ENCODE data around the gene NGEF. TPM values are rescaled to one million over a fixed set of nuclear protein-coding genes. Genes with fewer than 3 reads are reported as not detected.
"Not testable (repeated sequence)": the region's sequence is repeated elsewhere in the genome, so short reads cannot be mapped to it uniquely, and the experiment has no call there.

The NGEF gene
- polyA plus RNA-seq, 2 donors, result 8.4 to 11.4 TPM

DNA sequence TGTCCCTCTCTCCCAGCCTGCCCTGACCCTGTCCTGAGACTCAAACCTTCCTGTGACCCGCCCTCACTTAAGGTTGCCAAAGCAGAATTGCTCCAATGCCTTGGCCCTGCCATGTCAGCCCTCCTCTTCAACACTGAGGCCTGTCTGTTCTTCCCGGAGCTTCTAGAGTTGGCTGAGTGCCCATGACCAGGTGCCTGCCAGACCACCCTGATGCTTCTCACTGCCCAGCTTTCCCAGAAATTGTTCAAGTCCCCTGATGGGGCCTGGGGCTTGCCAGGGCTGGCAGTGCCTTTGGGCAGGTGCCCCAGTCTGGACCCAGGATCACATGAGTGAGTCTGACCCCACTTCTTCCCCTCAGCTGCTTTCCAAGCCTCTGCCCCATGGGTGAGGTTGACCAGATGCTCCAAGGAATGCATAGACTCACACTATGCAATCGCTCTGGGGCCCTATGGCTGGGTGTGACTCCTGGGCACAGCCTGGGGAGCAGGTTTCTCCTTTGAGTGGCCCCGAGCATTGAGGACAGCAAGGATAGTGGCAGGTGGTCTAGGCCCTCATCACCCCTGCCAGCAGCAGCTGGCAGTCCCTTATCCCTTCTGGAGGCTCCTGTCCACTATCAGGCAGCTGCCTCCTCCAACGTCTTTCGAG lies 44.0 kb upstream of the NGEF start:
- Histone ChIP-seq H3K4me1 (ENCODE audit: control insufficient read depth in 2 of 2, insufficient read depth in 2 of 2, low read length in 1 of 2) (peaks cover 0 to 2% of the 10 kb centered on the region in 2 donors), H3K4me3 (ENCODE audit: low read depth in 1 of 2, low read length in 2 of 2) (no peak overlapping the region), H3K27me3 (ENCODE audit: control insufficient read depth in 1 of 2, insufficient read depth in 2 of 2, low read length in 2 of 2) (no peaks in the 10 kb centered on the region), H3K9me3 (ENCODE audit: control insufficient read depth in 2 of 2, insufficient read depth in 1 of 2, low read depth in 1 of 2, low read length in 1 of 2) (no peaks in the 10 kb centered on the region), H3K36me3 (ENCODE audit: control insufficient read depth in 2 of 2, insufficient read depth in 2 of 2, low read length in 1 of 2) (no peaks in the 10 kb centered on the region), H3K27ac (ENCODE audit: low read depth in 2 of 2, low read length in 1 of 2) (no peak overlapping the region)
- 84 to 85% methylated on average over 6 of the region's 6 CpGs for WGBS, 2 donors

GRCh38 chr2:233055362-233055761 lies 42.3 kb upstream of the NGEF start:
- WGBS, 2 donors, result 82 to 97% methylated on average over 2 of the region's 2 CpGs
- H3K9me3 ChIP-seq (ENCODE audit: control insufficient read depth in 2 of 2, insufficient read depth in 1 of 2, low read depth in 1 of 2, low read length in 1 of 2), result no peaks in the 10 kb centered on the region
- no peaks in the 10 kb centered on the region for H3K36me3 ChIP-seq (ENCODE audit: control insufficient read depth in 2 of 2, insufficient read depth in 2 of 2, low read length in 1 of 2)
- H3K27ac ChIP-seq (ENCODE audit: low read depth in 2 of 2, low read length in 1 of 2), result no peak overlapping the region
- H3K27me3 ChIP-seq (ENCODE audit: control insufficient read depth in 1 of 2, insufficient read depth in 2 of 2, low read length in 2 of 2), result no peaks in the 10 kb centered on the region
- H3K4me3 ChIP-seq (ENCODE audit: low read depth in 1 of 2, low read length in 2 of 2), result no peak overlapping the region
- peaks cover 5 to 7% of the 10 kb centered on the region in 2 donors for H3K4me1 ChIP-seq (ENCODE audit: control insufficient read depth in 2 of 2, insufficient read depth in 2 of 2, low read length in 1 of 2)

GRCh38 chr2:233053928-233054784 lies 41.1 kb upstream of the NGEF start:
- whole genome bisulfite sequencing, 2 donors, result 30 to 52% methylated on average over 22 of the region's 22 CpGs
- peaks cover 5% of the 10 kb centered on the region in 2 donors for H3K4me1 ChIP-seq (ENCODE audit: control insufficient read depth in 2 of 2, insufficient read depth in 2 of 2, low read length in 1 of 2)

GRCh38 chr2:233052517-233052916 lies 39.5 kb upstream of the NGEF start:
- H3K27me3 ChIP-seq (ENCODE audit: control insufficient read depth in 1 of 2, insufficient read depth in 2 of 2, low read length in 2 of 2); H3K27ac ChIP-seq (ENCODE audit: low read depth in 2 of 2, low read length in 1 of 2); H3K9me3 ChIP-seq (ENCODE audit: control insufficient read depth in 2 of 2, insufficient read depth in 1 of 2, low read depth in 1 of 2, low read length in 1 of 2); H3K4me3 ChIP-seq (ENCODE audit: low read depth in 1 of 2, low read length in 2 of 2); H3K36me3 ChIP-seq (ENCODE audit: control insufficient read depth in 2 of 2, insufficient read depth in 2 of 2, low read length in 1 of 2): not testable (repeated sequence)
- peaks cover 8 to 13% of the 10 kb centered on the region in 2 donors for H3K4me1 ChIP-seq (ENCODE audit: control insufficient read depth in 2 of 2, insufficient read depth in 2 of 2, low read length in 1 of 2)
- WGBS, 2 donors, result 85% methylated on average over 4 of the region's 4 CpGs

More at GRCh38 chr2:233053928-233054784, 41.1 kb upstream of the NGEF start:
- Histone ChIP-seq H3K27ac (ENCODE audit: low read depth in 2 of 2, low read length in 1 of 2) (no peak overlapping the region), H3K27me3 (ENCODE audit: control insufficient read depth in 1 of 2, insufficient read depth in 2 of 2, low read length in 2 of 2) (no peaks in the 10 kb centered on the region), H3K36me3 (ENCODE audit: control insufficient read depth in 2 of 2, insufficient read depth in 2 of 2, low read length in 1 of 2) (no peaks in the 10 kb centered on the region), H3K4me3 (ENCODE audit: low read depth in 1 of 2, low read length in 2 of 2) (no peak overlapping the region), H3K9me3 (ENCODE audit: control insufficient read depth in 2 of 2, insufficient read depth in 1 of 2, low read depth in 1 of 2, low read length in 1 of 2) (no peaks in the 10 kb centered on the region)

DNA sequence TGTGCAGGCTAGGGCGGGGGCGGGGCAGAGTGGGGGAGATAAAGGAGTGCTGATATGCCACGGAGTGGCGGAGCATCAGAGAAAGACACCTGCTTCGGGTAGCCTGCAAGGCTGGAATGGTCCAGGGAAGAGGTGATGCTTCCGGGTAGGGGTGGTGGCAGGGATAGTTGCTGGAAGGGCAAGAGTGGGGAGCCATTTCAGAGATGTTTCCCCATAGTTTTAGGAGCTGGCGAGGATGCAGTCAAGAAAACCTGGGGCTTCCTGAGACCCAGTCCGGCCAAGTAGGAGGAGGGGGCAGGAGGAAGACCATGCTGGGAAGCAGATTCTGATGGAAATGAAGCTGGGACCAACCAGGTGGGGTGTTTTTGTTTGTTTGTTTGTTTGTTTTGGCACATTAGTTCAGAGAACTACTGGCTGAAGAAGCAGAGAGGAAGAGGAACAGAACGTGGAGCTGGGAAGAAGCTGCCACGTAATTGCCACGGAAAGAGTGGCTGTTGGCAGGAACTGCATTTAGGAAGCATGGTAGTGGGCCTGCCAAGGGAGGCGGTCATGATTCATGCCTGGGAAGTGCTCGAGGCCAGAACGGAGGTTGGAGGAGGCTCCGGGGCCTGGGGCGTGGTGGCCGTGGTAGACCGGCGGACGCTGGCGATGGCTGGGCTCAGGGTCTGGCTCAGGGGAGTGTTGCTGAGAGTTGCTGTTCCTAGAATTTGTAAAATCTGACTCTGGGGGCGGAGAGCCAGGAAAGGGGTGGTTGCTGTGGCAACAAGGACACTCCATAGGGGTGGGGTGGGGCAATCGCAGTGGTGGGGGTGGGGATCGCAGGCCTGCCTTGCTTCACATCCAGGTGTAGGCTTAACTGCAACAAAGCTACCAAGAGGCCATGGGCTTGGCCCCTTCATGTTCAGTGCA lies 38.4 kb upstream of the NGEF start:
- Histone ChIP-seq H3K36me3 (ENCODE audit: control insufficient read depth in 2 of 2, insufficient read depth in 2 of 2, low read length in 1 of 2) (no peaks in the 10 kb centered on the region), H3K4me3 (ENCODE audit: low read depth in 1 of 2, low read length in 2 of 2) (no peak overlapping the region), H3K27me3 (ENCODE audit: control insufficient read depth in 1 of 2, insufficient read depth in 2 of 2, low read length in 2 of 2) (no peaks in the 10 kb centered on the region), H3K27ac (ENCODE audit: low read depth in 2 of 2, low read length in 1 of 2) (peak overlapping the region; percentile 32 to 77), H3K9me3 (ENCODE audit: control insufficient read depth in 2 of 2, insufficient read depth in 1 of 2, low read depth in 1 of 2, low read length in 1 of 2) (no peaks in the 10 kb centered on the region), H3K4me1 (ENCODE audit: control insufficient read depth in 2 of 2, insufficient read depth in 2 of 2, low read length in 1 of 2) (peaks cover 8 to 15% of the 10 kb centered on the region in 2 donors)
- WGBS, 2 donors, result 35 to 37% methylated on average over 24 of the region's 24 CpGs

DNA sequence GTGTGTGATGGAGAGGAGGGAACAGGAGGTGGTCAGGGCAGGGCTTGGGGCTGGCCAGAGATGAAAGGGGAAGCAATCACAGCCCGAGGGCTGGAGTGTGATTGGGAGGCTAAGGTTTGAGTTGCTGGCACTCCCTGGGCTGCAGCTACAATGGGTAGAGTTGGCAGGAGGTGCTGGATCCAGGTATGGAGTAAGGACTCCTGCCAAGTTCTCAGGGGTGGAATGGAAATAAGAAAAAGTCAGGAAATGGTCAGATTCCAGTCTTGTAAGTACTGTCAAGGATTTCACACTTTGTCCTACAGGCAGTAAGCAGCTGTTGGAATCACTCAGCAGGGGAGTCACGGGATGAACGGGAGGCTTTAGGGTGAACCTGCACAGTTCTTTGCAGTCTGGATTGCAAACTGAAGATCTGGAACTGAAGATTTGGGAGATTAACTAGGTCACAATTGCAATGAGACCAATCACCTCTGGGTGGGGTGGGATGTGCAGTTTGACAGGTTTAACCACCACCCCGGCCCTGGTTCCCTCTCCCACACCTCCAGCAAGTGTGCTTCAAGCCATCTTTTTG lies 36.2 kb upstream of the NGEF start:
- peak overlapping the region; percentile 8 to 69 for H3K27ac ChIP-seq (ENCODE audit: low read depth in 2 of 2, low read length in 1 of 2)

GRCh38 chr2:233048569-233049193 lies 35.6 kb upstream of the NGEF start:
- WGBS, 2 donors, result 48 to 73% methylated on average over 10 of the region's 10 CpGs
- no peaks in the 10 kb centered on the region for H3K36me3 ChIP-seq (ENCODE audit: control insufficient read depth in 2 of 2, insufficient read depth in 2 of 2, low read length in 1 of 2)
- peak overlapping the region; percentile 8 to 69 for H3K27ac ChIP-seq (ENCODE audit: low read depth in 2 of 2, low read length in 1 of 2)
- no peaks in the 10 kb centered on the region for H3K9me3 ChIP-seq (ENCODE audit: control insufficient read depth in 2 of 2, insufficient read depth in 1 of 2, low read depth in 1 of 2, low read length in 1 of 2)
- H3K4me1 ChIP-seq (ENCODE audit: control insufficient read depth in 2 of 2, insufficient read depth in 2 of 2, low read length in 1 of 2), result peaks cover 8 to 15% of the 10 kb centered on the region in 2 donors
- H3K4me3 ChIP-seq (ENCODE audit: low read depth in 1 of 2, low read length in 2 of 2), result no peak overlapping the region
- H3K27me3 ChIP-seq (ENCODE audit: control insufficient read depth in 1 of 2, insufficient read depth in 2 of 2, low read length in 2 of 2), result no peaks in the 10 kb centered on the region

More for the DNA sequence above, 36.2 kb upstream of the NGEF start:
- 22 to 27% methylated on average over 4 of the region's 4 CpGs for WGBS, 2 donors
- Histone ChIP-seq H3K9me3 (ENCODE audit: control insufficient read depth in 2 of 2, insufficient read depth in 1 of 2, low read depth in 1 of 2, low read length in 1 of 2) (no peaks in the 10 kb centered on the region), H3K4me1 (ENCODE audit: control insufficient read depth in 2 of 2, insufficient read depth in 2 of 2, low read length in 1 of 2) (peaks cover 8 to 15% of the 10 kb centered on the region in 2 donors), H3K27me3 (ENCODE audit: control insufficient read depth in 1 of 2, insufficient read depth in 2 of 2, low read length in 2 of 2) (no peaks in the 10 kb centered on the region), H3K4me3 (ENCODE audit: low read depth in 1 of 2, low read length in 2 of 2) (no peak overlapping the region), H3K36me3 (ENCODE audit: control insufficient read depth in 2 of 2, insufficient read depth in 2 of 2, low read length in 1 of 2) (no peaks in the 10 kb centered on the region)

DNA sequence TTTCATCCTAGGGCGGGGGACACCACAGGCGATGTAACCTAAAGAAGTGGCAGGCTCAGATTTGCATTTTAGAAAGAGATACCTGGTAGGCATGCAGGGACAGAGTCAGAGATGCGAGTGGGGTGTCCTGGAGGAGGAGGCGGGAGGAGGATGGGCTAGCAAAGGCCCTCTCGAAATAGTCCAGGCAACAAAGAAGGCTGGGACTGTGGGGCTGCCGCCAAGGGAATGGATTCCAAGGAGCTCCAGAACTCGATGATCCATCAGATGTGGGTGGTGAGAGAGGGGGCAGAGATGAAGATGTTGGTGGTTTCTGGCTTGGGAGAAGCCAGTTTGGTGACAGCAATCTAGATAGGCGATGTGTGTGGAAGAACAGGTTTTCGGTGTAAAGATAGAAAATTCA lies 34.6 kb upstream of the NGEF start:
- 58 to 74% methylated on average over 9 of the region's 9 CpGs for WGBS, 2 donors
- Histone ChIP-seq H3K9me3 (ENCODE audit: control insufficient read depth in 2 of 2, insufficient read depth in 1 of 2, low read depth in 1 of 2, low read length in 1 of 2) (no peaks in the 10 kb centered on the region), H3K27ac (ENCODE audit: low read depth in 2 of 2, low read length in 1 of 2) (no peak overlapping the region), H3K27me3 (ENCODE audit: control insufficient read depth in 1 of 2, insufficient read depth in 2 of 2, low read length in 2 of 2) (no peaks in the 10 kb centered on the region), H3K4me1 (ENCODE audit: control insufficient read depth in 2 of 2, insufficient read depth in 2 of 2, low read length in 1 of 2) (peaks cover 8 to 15% of the 10 kb centered on the region in 2 donors), H3K36me3 (ENCODE audit: control insufficient read depth in 2 of 2, insufficient read depth in 2 of 2, low read length in 1 of 2) (no peaks in the 10 kb centered on the region), H3K4me3 (ENCODE audit: low read depth in 1 of 2, low read length in 2 of 2) (no peak overlapping the region)
